ENCODE data around the gene PBX1.

GRCh38 chr1:164723296-164723798 is 164.4 kb downstream of the PBX1 start:
- TF ChIP-seq POLR2AphosphoS5 (IDR thresholded peaks at IDR 0.05; ENCODE audit: low read depth, low read length), result no peak
- TF ChIP-seq SIN3A (IDR thresholded peaks at IDR 0.05; ENCODE audit: borderline replicate concordance, insufficient read depth, low read length), result no peak
